Neural progenitor cell (in vitro differentiated cells): ENCODE results near the gene PBX2. TPM values are rescaled to one million over a fixed set of nuclear protein-coding genes. Genes with fewer than 3 reads are reported as not detected.

Experiments used
- DNase-seq: peaks from one replicate; pipeline ENCODE4 v3.0.0-alpha.2; 2016; ENCODE audit warnings: low spot score
- H2AFZ ChIP-seq: fragments of 200-600 bp; sonication (generic); replicated peaks from 2 replicates; pipeline ENCODE4 v1.6.1; 2016; ENCODE audit warnings: antibody characterized with exemption
- H3F3A ChIP-seq: fragments of 200-600 bp; sonication (generic); 2 replicates; pipeline ENCODE4 v1.6.1; 2016; ENCODE audit warnings: antibody characterized with exemption, low read depth
- H3K27ac ChIP-seq: fragments of 200-600 bp; sonication (generic); 2 replicates; pipeline ENCODE4 v1.5.1; 2016; ENCODE audit warnings: mild to moderate bottlenecking
- H3K27me3 ChIP-seq: fragments of 200-600 bp; sonication (generic); 2 replicates; pipeline ENCODE4 v1.6.1; 2016; ENCODE audit warnings: mild to moderate bottlenecking, moderate library complexity
- H3K36me3 ChIP-seq: fragments of 200-600 bp; sonication (generic); 2 replicates; pipeline ENCODE4 v1.5.1; 2016
- H3K4me1 ChIP-seq: fragments of 200-600 bp; sonication (generic); 2 replicates; pipeline ENCODE4 v1.6.1; 2016; ENCODE audit warnings: mixed run types
- H3K4me2 ChIP-seq: fragments of 200-600 bp; sonication (generic); 2 replicates; pipeline ENCODE4 v1.6.1; 2016
- H3K4me3 ChIP-seq: fragments of 200-600 bp; sonication (generic); 2 replicates; pipeline ENCODE4 v1.5.1; 2016
- H3K79me2 ChIP-seq: fragments of 200-600 bp; sonication (generic); 2 replicates; pipeline ENCODE4 v1.6.1; 2016; ENCODE audit warnings: low read depth
- H3K9ac ChIP-seq: fragments of 200-600 bp; sonication (generic); 2 replicates; pipeline ENCODE4 v1.6.1; 2016
- H3K9me3 ChIP-seq: fragments of 200-600 bp; sonication (generic); 2 replicates; pipeline ENCODE4 v1.5.1; 2016; ENCODE audit warnings: low read depth
- H4K20me1 ChIP-seq: fragments of 200-600 bp; sonication (generic); 2 replicates; pipeline ENCODE4 v1.6.1; 2016; ENCODE audit warnings: low read depth
- H3K27ac Mint-ChIP-seq: 3 replicates; pipeline ENCODE4 v1.8.0; 2021; ENCODE audit warnings: mixed read lengths
- H3K27me3 Mint-ChIP-seq: 2 replicates; pipeline ENCODE4 v1.8.0; 2022; ENCODE audit warnings: low read depth, mild to moderate bottlenecking, inconsistent platforms, moderate library complexity, mixed read lengths; ENCODE audit not compliant: insufficient read depth
- H3K36me3 Mint-ChIP-seq: 3 replicates; pipeline ENCODE4 v1.8.0; 2021; ENCODE audit warnings: mixed read lengths
- H3K4me1 Mint-ChIP-seq: 3 replicates; pipeline ENCODE4 v1.8.0; 2021; ENCODE audit warnings: mixed read lengths
- H3K4me3 Mint-ChIP-seq: 3 replicates; pipeline ENCODE4 v1.8.0; 2021; ENCODE audit warnings: mild to moderate bottlenecking, moderate library complexity, mixed read lengths
- H3K9me3 Mint-ChIP-seq: 3 replicates; pipeline ENCODE4 v1.8.0; 2020; ENCODE audit warnings: mixed read lengths
- CTCF ChIP-seq: fragments of 200-600 bp; sonication (generic); IDR thresholded peaks from 2 replicates; pipeline ENCODE4 v1.5.1; 2017; ENCODE audit warnings: antibody characterized with exemption, mild to moderate bottlenecking
- EZH2 ChIP-seq: fragments of 200-600 bp; sonication (generic); IDR thresholded peaks from 2 replicates; pipeline ENCODE4 v1.6.1; 2017; ENCODE audit warnings: antibody characterized with exemption, mild to moderate bottlenecking, moderate library complexity
- EZH2phosphoT487 ChIP-seq: fragments of 200-600 bp; sonication (generic); IDR thresholded peaks from 2 replicates; pipeline ENCODE4 v1.6.1; 2017; ENCODE audit warnings: antibody characterized with exemption
- total RNA-seq: library from RNA; depleted of rRNA; stranded (reverse); fragments of >200 nt; gene quantifications from 2 replicates; pipeline ENCODE4 v1.2.3, GENCODE V29; 2015; ENCODE audit warnings: low replicate concordance

Gene PBX2
- total RNA-seq, 1 donor from 2014 or later = 53.3 TPM

- Mint-ChIP-seq H3K36me3 (peaks cover 26% of the 10 kb centered on the region), H3K9me3 (no peaks in the 10 kb centered on the region), H3K4me3 (peak overlapping the region; percentile 100), H3K27ac (peak overlapping the region; percentile 98), H3K4me1 (peaks cover 43% of the 10 kb centered on the region), H3K27me3 (peaks cover 19% of the 10 kb centered on the region)
- Histone ChIP-seq H3K4me3 (peak overlapping the region; percentile 65), H4K20me1 (peaks cover 5% of the 10 kb centered on the region), H3K4me1 (peaks cover 18% of the 10 kb centered on the region), H3K27me3 (peaks cover 53% of the 10 kb centered on the region), H3K27ac (no peak overlapping the region), H3K9me3 (no peaks in the 10 kb centered on the region), H3K9ac (no peak overlapping the region), H3K79me2 (peaks cover 9% of the 10 kb centered on the region), H3F3A (peaks cover 18% of the 10 kb centered on the region), H3K4me2 (peak overlapping the region; percentile 86), H2AFZ (peak overlapping the region; percentile 74), H3K36me3 (no peaks in the 10 kb centered on the region)
- DNase-seq = peak; percentile 70
- no peak for TF ChIP-seq CTCF
- no peak for TF ChIP-seq EZH2phosphoT487
- peak; percentile 10 for TF ChIP-seq EZH2
Observed at GRCh38 chr6:32152769-32153563, 37.0 kb downstream of the PBX2 start.

GRCh38 chr6:32151863-32152768, 37.9 kb downstream of the PBX2 start, which contains the start of gene PRRT1:
Gene PRRT1 (minus strand): TSS chr6:32151939. CDS start chr6:32151827, 112 bp downstream.
- H2AFZ ChIP-seq = no peak within 1 kb of the TSS
- no peaks in the 10 kb centered on the region for H3K36me3 ChIP-seq
- no peak within 1 kb of the TSS for H3K27ac ChIP-seq
- peaks cover 61% of the 10 kb centered on the region for H3K27me3 ChIP-seq
- H3K4me3 Mint-ChIP-seq = peak within 1 kb of the TSS; percentile 100
- H3K9ac ChIP-seq = no peak within 1 kb of the TSS
- H3K9me3 ChIP-seq = no peaks in the 10 kb centered on the region
- H3F3A ChIP-seq = peaks cover 18% of the 10 kb centered on the region
- H3K27ac Mint-ChIP-seq = peak within 1 kb of the TSS; percentile 98
- H3K9me3 Mint-ChIP-seq = no peaks in the 10 kb centered on the region
- peak; percentile 58 for DNase-seq
- peak within 1 kb of the TSS; percentile 86 for H3K4me2 ChIP-seq
- TF ChIP-seq EZH2 (no peak), EZH2phosphoT487 (no peak), CTCF (no peak)
- peaks cover 5% of the 10 kb centered on the region for H4K20me1 ChIP-seq
- H3K4me1 Mint-ChIP-seq = peaks cover 43% of the 10 kb centered on the region
- H3K79me2 ChIP-seq = peaks cover 9% of the 10 kb centered on the region
- H3K4me1 ChIP-seq = peaks cover 18% of the 10 kb centered on the region
- peaks cover 14% of the 10 kb centered on the region for H3K27me3 Mint-ChIP-seq
- peak within 1 kb of the TSS; percentile 65 for H3K4me3 ChIP-seq
- peaks cover 22% of the 10 kb centered on the region for H3K36me3 Mint-ChIP-seq

GRCh38 chr6:32151181-32151862, 38.7 kb downstream of the PBX2 start:
- H3K4me1 Mint-ChIP-seq = peaks cover 49% of the 10 kb centered on the region
- H3K36me3 Mint-ChIP-seq = peaks cover 22% of the 10 kb centered on the region

More at GRCh38 chr6:32151181-32151862, 38.7 kb downstream of the PBX2 start:
- Histone ChIP-seq H2AFZ (no peak overlapping the region), H3K79me2 (peaks cover 9% of the 10 kb centered on the region), H4K20me1 (peaks cover 5% of the 10 kb centered on the region), H3K36me3 (no peaks in the 10 kb centered on the region), H3K9ac (no peak overlapping the region), H3K27me3 (peaks cover 61% of the 10 kb centered on the region), H3K9me3 (no peaks in the 10 kb centered on the region), H3K4me2 (peak overlapping the region; percentile 86), H3K4me3 (peak overlapping the region; percentile 65), H3K4me1 (peaks cover 18% of the 10 kb centered on the region), H3K27ac (no peak overlapping the region), H3F3A (peaks cover 18% of the 10 kb centered on the region)
- no peaks in the 10 kb centered on the region for H3K9me3 Mint-ChIP-seq
- peak overlapping the region; percentile 1 for H3K27ac Mint-ChIP-seq
- no peak for TF ChIP-seq EZH2
- TF ChIP-seq CTCF = no peak
- no peak for TF ChIP-seq EZH2phosphoT487
- DNase-seq = no peak
- H3K27me3 Mint-ChIP-seq = peaks cover 14% of the 10 kb centered on the region
- H3K4me3 Mint-ChIP-seq = peak overlapping the region; percentile 83
